ACHN (cell line): ENCODE measurements around the gene SNX15.
"Not testable (repeated sequence)": the region's sequence is repeated elsewhere in the genome, so short reads cannot be mapped to it uniquely, and the experiment has no call there.

Experiments
- DNase-seq: peaks from one replicate; pipeline ENCODE4 v3.0.0-alpha.2; 2015
- in situ Hi-C: cut with HindIII; loops from 2 replicates; pipeline ENCODE4 v1.10.0; 2017; ENCODE audit warnings: low sequenced_read_pairs, low pct_ligation_motif_present, low pct_unique_long_range_greater_than_20kb

Gene SNX15

DNA sequence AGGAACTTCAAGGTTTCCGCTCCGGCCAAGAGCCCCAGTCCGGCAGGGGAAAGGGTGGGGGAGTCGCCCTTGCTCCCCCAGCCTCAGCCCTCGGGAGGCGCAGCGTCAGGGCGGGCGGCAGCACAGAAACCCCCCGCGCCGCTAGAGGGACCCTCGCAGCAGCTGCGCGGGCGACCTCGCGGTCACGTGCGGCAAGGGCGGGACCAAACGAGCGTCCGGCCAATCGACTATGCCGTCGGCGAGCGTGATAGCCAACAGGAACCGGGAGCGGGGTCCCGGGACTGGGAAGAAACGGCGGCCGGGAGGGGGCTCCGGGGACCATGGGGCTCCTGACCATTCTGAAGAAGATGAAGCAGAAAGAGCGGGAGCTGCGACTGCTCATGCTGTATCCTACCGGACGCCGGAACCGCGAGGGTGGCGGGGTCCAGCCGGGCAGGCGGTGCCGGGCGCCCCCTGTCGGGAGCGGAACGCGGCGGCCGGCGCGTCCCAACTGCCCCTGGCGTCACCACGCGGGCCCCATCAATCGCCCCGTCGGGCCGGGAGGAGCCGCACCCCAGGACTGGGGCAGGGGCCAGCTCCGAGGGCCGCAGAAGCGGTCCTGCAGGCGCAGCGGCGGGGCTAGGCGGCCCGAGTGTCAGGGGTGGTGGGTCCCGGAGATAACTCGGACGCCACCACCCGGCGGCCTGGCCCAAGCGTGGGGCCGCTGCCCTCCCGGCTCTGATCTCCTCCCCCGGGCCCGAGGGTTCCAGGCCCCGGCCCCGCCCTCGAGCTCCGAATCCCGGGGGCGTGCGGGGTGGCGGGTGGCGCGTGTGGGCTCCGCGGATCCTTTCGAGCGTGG, 13.1 kb upstream of the SNX15 start, which contains the start of gene ARL2:
Gene ARL2 (plus strand): TSS at position 273 of the 838 bp plus-strand sequence. CDS start 48 bp downstream, at position 321.
- DNase-seq: peak; percentile 81
- in situ Hi-C loops: no loop called here

- DNase-seq: no peak
- in situ Hi-C loops: no loop called here
Measured at GRCh38 chr11:65014726-65015227, 12.5 kb upstream of the SNX15 start.

DNA sequence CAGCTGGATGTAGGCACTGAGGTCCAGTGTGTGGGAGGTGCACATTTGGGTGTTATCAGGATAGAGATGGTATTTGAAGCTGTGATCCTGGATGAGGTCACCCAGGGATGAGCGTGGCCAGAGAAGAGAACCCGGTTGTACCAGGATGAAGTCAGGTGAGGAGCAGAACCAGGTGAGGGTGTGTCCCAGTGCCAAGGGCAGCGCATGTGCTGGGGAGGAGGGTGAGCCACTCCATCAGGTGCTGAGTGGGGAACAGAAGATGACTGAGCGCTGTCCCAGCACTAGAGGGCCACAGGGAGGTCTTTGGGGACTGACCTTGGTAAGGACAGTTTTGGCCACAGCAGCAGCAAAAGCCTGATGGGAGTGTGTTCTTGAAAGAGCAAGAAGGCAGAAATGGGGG, 10.5 kb upstream of the SNX15 start:
- in situ Hi-C loops: no loop called here

DNA sequence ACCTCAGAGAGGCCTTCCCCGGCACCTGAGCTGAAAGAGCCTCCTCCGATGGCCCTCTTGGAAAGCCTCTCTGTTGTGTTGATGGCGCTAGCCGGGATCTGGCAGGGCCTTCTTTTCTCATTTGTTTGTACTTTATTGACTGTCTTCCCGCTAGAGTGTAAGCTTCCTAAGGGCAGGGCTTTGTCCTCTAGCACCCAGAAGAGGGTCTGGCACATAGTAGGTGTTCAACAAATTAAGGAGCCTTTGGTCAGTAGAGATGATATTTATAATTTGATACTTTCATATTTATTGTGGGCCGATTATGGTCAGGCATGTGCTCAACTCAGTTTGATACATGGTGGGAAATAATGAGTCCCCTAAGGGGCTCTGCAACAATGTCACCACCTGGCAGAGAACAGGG, 9.3 kb upstream of the SNX15 start:
- in situ Hi-C loops: no loop called here
- DNase-seq: no peak

More for the DNA sequence above, 10.5 kb upstream of the SNX15 start:
- no peak for DNase-seq

- in situ Hi-C loops: no loop called here
- no peak for DNase-seq
Measured at GRCh38 chr11:65019824-65020223, 7.4 kb upstream of the SNX15 start.

DNA sequence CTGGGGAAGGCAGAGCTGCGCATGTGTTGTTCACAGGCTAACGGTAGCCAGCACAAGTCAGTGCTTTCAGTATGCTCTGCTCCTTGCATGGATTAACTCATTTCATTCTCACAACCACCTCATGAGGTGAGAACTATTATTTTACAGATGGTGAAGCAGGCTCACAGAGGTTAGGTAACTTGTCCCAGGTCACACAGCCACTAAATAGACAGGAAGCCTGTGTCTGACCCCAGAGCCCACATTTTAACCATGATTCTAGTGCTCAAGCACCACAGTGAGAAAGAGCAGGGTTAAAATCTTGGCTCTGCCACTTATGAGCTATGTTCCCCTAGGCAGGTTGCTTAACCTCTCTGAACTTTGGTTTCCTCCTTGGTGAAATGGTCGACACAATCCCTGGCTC, 6.2 kb upstream of the SNX15 start:
- in situ Hi-C loops: no loop called here
- no peak for DNase-seq

- no peak for DNase-seq
- in situ Hi-C loops: no loop called here
Measured at GRCh38 chr11:65021509-65021908, 5.7 kb upstream of the SNX15 start.

- in situ Hi-C loops, DNase-seq: not testable (repeated sequence)
Measured at GRCh38 chr11:65023502-65023901, 3.7 kb upstream of the SNX15 start.

DNA sequence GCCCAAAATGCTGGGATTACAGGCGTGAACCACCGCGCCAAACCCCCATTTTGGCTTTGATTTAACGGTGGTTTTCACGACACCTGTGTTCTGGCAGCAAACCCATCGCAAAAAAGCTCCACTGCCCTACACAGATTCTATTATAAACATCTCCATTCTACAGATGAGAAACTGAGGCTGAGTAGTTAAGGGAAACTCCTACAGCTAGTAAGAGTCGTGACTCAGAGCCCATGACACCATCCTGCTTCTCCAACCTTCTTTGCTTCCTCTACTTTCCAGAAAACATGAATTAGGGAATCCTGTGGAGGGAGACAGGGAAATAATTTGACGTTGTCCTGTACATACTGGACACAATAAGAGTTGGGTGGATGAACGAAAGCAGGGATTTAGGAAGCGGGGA, 429 bp upstream of the SNX15 start:
- no peak for DNase-seq
- in situ Hi-C loops: no loop called here

DNA sequence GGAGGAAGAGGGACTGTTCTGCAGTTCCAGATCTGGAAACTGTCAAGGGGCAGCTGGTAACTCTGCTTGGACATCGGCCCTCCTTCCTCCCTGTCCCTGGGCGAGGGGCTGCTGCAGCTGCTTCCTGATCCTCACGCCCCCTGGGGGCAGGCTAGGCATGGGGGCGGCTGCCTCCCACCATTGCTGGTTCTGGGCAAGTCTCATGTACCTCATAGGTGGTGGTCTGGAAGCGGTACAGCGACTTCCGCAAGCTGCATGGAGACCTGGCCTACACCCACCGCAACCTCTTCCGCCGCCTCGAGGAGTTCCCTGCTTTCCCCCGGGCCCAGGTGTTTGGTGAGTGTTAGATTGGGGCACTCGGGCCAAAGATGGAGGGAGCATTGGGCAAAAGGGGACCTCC, 5.0 kb downstream of the SNX15 start:
- in situ Hi-C loops: no loop called here
- no peak for DNase-seq

DNA sequence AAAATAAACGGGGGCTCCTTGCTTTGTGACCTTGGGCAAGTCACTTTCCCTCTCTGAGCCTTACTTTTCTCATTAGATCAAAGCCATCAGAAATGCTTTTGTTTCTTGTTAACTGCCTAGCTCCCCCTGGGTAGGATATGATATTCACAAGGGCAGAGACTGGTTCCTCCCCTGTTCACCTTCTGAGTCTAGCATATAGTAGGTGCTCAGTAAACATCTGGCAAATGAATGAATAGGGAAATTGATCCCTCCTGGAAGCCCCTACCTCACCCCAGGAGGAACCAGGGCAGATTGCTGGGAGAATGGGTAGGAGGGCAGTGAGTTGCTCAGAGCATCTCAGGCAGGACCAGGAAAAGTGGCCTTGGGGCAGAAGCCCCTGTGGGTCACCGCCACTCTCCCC, 7.2 kb downstream of the SNX15 start:
- no peak for DNase-seq
- in situ Hi-C loops: no loop called here

DNA sequence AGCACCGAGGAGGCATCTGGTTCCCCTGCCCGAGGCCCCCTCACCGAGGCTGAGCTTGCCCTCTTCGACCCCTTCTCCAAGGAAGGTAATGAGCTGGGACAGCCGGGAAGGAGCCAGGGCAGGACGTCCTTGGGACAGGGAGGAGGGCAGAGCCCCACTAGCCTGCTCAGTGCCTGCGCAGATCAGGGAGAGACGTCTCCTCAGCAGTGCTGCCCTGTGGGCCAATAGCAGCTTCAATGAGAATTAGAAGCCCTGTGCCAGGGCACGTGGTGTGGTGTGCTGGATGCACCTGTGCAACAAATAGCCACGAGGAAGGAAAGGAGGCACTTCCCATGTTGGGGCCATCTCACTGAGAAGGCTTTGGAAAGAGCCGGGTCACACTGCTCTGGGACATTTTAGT, 8.3 kb downstream of the SNX15 start:
- in situ Hi-C loops: no loop called here
- DNase-seq: no peak

- no peak for DNase-seq
- in situ Hi-C loops: no loop called here
Measured at GRCh38 chr11:65036931-65037330, 9.7 kb downstream of the SNX15 start.

- no peak for DNase-seq
- in situ Hi-C loops: no loop called here
Measured at GRCh38 chr11:65040520-65040846, 13.2 kb downstream of the SNX15 start.

DNA sequence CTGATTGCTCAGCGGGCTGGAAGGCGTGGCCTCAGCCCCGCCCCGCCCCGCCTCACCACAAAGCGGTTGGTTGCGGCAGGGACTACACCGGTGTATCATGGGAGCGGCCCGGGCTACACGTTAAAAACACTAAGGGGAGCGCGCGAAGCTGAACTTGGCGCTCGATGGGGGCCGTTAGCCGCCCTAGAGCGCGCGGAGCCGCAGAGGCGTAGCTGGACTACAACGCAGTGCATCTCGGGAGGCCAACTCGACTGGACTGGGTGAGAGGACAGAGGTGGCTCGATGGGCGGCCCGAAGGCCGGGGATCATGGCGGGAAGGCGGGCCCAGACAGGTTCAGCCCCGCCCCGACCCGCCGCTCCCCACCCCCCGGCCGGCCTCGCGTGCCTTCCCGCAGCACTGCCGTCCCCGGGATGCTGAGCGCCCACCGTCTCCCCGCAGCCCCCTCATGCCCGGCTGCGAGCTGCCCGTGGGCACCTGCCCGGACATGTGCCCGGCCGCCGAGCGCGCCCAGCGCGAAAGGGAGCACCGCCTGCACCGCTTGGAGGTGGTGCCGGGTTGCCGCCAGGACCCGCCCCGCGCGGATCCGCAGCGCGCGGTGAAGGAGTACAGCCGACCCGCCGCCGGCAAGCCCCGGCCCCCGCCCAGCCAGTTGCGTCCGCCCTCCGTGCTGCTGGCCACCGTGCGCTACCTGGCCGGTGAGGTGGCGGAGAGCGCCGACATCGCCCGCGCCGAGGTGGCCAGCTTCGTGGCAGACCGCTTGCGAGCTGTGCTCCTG, 13.8 kb downstream of the SNX15 start, which contains the start of gene SAC3D1:
Gene SAC3D1 (plus strand): TSS at position 364 of the 776 bp plus-strand sequence. CDS start 83 bp downstream, at position 447.
- peak; percentile 93 for DNase-seq
- in situ Hi-C loops: no loop called here

GRCh38 chr11:65042891-65043290, 15.7 kb downstream of the SNX15 start:
- in situ Hi-C loops: no loop called here
- no peak for DNase-seq

GRCh38 chr11:65043881-65044501, 16.8 kb downstream of the SNX15 start:
- DNase-seq: no peak
- in situ Hi-C loops: no loop called here

GRCh38 chr11:65045061-65045460, 17.8 kb downstream of the SNX15 start:
- in situ Hi-C loops: no loop called here
- no peak for DNase-seq

DNA sequence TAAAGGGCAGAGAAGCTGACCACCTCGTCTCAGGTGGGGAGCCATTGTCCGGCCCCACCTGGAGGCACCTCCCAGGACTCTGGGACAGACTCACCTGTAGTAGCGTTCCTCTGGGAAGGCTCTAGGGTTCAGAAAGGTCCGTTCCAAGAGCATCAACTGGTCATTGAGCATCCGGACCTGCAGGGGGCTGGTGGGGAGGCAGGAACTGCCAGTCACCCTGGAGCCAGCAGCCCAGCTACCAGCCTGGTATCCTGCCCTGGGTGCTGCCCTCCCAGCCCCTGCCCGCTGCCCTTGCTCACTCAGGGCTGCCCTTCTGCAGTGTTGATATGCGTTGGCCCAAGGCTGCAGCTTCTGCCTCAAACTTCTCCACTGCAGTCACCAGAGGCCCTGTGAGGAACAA, 18.5 kb downstream of the SNX15 start:
- in situ Hi-C loops: no loop called here
- no peak for DNase-seq
